NT2/D1 (cell line): Measurements from ENCODE around the gene CARD19.

Experiments used
- DNase-seq: peaks from one replicate; pipeline ENCODE4 v3.0.0-alpha.2; 2011; ENCODE audit warnings: low read depth, low spot score
- H3K27me3 ChIP-seq: 2 replicates; pipeline ENCODE4 v1.6.0; 2011; ENCODE audit warnings: mild to moderate bottlenecking; ENCODE audit not compliant: insufficient read length, insufficient read depth
- H3K36me3 ChIP-seq: 2 replicates; pipeline ENCODE4 v1.6.1; 2011; ENCODE audit warnings: mild to moderate bottlenecking, low read length, mixed read lengths; ENCODE audit not compliant: insufficient read depth, insufficient read length
- H3K4me1 ChIP-seq: 2 replicates; pipeline ENCODE4 v1.5.1; 2011; ENCODE audit not compliant: insufficient read depth, insufficient read length
- H3K4me3 ChIP-seq: 2 replicates; pipeline ENCODE4 v1.5.1; 2011; ENCODE audit warnings: low read depth; ENCODE audit not compliant: insufficient read length
- H3K9ac ChIP-seq: 2 replicates; pipeline ENCODE4 v1.6.0; 2011; ENCODE audit warnings: low read depth; ENCODE audit not compliant: insufficient read length
- H3K9me3 ChIP-seq: 2 replicates; pipeline ENCODE4 v1.5.1; 2011; ENCODE audit warnings: mild to moderate bottlenecking, low read length; ENCODE audit not compliant: insufficient read depth
- SUZ12 ChIP-seq: IDR thresholded peaks from 2 replicates; pipeline ENCODE4 v1.6.1; 2011; ENCODE audit not compliant: insufficient read length, insufficient read depth; ENCODE audit errors: extremely low read depth
- YY1 ChIP-seq: IDR thresholded peaks from 2 replicates; pipeline ENCODE4 v1.6.1; 2011; ENCODE audit not compliant: insufficient read length, insufficient read depth
- ZNF274 ChIP-seq: IDR thresholded peaks from 2 replicates; pipeline ENCODE4 v1.6.1; 2011; ENCODE audit warnings: mild to moderate bottlenecking, low read depth, low read length

Gene CARD19

DNA sequence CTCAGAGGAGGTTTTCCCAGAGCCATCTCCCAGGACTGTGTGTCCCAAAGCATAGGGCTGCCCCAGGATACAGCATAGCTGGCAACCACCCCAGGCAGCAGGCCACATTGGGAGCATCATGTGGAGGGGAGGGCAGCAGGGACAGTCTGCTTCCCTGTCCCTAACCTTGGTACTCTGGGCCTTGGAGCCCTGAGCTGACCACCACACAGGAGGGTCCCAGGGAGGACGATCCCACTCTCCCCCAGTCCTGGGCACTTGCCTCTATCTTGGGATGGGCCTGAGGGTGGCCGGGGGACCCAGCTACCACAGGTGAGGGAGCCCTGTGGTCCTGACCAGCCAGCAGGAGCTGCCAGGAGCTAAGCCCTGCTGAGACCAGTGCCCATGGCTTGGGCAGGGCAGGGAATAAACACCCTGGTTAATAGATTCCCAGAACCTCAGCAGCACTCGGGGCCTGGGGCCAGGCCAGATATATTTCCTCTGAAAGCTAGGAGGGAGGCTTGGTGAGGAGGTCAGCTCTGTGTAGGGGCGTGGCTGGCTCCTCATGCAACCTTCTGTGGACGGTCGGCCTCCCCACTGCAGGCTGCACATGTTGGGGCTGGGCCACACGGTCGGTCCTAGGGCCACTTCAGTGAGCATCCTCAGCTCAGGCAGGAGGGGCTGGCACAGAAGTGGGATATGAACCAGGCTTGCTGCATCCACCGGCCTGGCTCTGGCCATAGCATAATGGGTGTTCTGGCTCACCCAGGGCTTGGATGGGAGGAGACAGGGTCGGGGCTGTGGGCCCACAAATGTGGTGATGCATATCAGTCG lies 33.9 kb downstream of the CARD19 start:
- peaks cover 6% of the 10 kb centered on the region for H3K27me3 ChIP-seq
- no peak overlapping the region for H3K4me3 ChIP-seq
- peaks cover 27% of the 10 kb centered on the region for H3K4me1 ChIP-seq
- no peaks in the 10 kb centered on the region for H3K9me3 ChIP-seq
- TF ChIP-seq SUZ12 (no peak), ZNF274 (no peak), YY1 (no peak)
- DNase-seq = no peak
- H3K9ac ChIP-seq = no peak overlapping the region
- H3K36me3 ChIP-seq = peaks cover 27% of the 10 kb centered on the region

DNA sequence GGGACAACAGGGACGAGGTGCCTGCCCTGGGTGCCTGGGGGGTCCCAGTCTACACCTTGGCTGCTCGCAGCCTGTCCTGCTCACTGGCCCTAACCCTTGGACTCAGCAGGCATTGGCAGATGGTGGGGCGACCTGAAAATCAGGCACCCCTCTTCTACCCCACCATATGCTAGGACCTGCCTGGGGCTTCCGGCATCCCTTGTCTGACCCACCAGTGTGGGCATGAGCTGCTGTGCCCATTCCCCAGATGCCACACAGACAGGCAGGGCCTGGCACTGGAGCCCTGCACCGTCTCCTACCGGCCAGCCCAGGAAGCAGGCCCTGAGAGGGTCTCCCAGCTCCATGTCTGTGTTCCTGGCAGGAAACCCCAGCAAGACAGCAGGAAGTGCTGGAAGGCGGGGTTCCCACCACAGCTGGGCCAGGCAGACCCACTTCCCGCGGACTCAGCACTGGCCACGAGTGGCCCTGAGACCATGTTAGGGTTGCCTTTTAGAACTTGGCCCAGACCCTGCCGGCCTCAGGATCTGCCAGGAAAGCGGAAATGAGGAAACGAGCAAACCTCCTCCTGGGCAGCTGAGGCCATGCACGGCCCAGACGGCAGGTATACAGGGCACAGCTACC lies 35.0 kb downstream of the CARD19 start:
- DNase-seq = no peak
- H3K4me1 ChIP-seq = peaks cover 34% of the 10 kb centered on the region

DNA sequence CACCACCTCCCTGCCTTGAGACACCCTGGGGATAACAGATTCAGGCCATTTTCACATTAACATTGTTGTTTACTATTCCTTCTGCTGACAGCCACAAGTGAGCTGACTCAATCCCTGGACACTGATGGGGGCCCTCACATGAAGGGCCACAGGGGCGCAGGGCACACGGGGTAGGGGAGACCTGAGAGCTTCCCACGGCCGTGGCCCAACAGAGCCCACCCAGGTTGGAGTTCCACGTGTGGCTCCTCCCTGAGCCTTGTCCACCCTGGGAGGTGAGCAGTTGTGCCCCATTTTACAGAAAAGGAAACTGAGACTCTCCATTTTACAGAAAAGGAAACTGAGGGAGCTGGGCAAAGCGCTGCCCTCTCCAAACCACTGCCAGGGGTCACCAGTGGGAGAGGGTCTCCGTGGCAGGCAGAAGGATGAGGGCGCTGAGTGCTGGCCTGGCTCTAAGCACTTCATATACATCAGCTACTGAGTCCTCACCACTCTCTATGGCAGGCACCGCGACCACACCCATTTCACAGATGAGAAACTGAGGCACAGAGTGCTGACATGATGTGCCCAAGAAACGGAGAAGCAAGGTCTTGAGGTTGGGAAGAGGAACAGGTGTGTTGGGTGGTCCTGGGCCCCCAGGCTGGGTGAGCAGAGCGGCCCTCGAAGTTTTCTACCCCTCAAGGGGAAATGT lies 35.7 kb downstream of the CARD19 start:
- Histone ChIP-seq H3K4me3 (no peak overlapping the region), H3K27me3 (peaks cover 15% of the 10 kb centered on the region), H3K9me3 (no peaks in the 10 kb centered on the region), H3K4me1 (peaks cover 35% of the 10 kb centered on the region), H3K9ac (no peak overlapping the region), H3K36me3 (peaks cover 18% of the 10 kb centered on the region)
- no peak for DNase-seq
- no peak for TF ChIP-seq YY1

More for the DNA sequence above, 35.0 kb downstream of the CARD19 start:
- Histone ChIP-seq H3K4me3 (no peak overlapping the region), H3K9me3 (no peaks in the 10 kb centered on the region), H3K36me3 (peaks cover 18% of the 10 kb centered on the region), H3K9ac (peak overlapping the region; percentile 6), H3K27me3 (peaks cover 14% of the 10 kb centered on the region)
- no peak for TF ChIP-seq ZNF274
- no peak for TF ChIP-seq YY1
- TF ChIP-seq SUZ12 = no peak

DNA sequence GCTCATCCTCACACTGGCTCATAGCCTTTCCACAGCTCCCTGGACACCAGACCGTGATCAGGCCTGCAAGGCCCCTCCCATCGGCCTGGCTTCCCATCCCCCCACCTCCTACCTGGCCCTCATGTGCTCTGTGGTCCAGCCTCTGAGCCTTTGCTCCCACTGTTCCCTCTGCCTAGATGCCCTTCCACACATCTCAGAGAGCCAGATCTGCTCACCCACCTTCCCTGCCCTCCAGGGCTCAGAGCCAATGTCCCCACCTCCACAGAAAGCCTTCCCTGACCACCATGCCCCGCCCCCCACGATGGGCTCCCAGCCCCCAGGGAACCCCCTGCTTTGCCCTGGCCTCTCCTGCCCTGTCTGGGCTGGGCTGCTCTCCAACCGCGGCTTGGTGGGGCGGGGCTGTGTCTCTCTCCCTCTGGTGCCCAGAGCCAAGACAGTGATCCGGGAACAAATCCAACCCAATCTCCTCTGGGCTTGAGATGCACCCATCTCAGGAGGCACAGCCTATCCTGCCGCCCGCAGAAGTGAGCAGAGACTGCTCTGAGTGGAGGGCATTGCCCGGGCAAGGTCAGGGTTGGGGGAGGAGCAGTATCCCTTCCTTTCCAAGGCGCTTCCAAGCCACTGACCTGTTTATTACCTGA lies 36.4 kb downstream of the CARD19 start:
- peaks cover 18% of the 10 kb centered on the region for H3K36me3 ChIP-seq
- TF ChIP-seq ZNF274 (no peak), YY1 (no peak), SUZ12 (no peak)
- H3K27me3 ChIP-seq = peaks cover 15% of the 10 kb centered on the region
- peak overlapping the region; percentile 85 for H3K9ac ChIP-seq
- H3K4me1 ChIP-seq = peaks cover 30% of the 10 kb centered on the region
- H3K4me3 ChIP-seq = peak overlapping the region; percentile 69
- no peaks in the 10 kb centered on the region for H3K9me3 ChIP-seq
- DNase-seq = no peak

DNA sequence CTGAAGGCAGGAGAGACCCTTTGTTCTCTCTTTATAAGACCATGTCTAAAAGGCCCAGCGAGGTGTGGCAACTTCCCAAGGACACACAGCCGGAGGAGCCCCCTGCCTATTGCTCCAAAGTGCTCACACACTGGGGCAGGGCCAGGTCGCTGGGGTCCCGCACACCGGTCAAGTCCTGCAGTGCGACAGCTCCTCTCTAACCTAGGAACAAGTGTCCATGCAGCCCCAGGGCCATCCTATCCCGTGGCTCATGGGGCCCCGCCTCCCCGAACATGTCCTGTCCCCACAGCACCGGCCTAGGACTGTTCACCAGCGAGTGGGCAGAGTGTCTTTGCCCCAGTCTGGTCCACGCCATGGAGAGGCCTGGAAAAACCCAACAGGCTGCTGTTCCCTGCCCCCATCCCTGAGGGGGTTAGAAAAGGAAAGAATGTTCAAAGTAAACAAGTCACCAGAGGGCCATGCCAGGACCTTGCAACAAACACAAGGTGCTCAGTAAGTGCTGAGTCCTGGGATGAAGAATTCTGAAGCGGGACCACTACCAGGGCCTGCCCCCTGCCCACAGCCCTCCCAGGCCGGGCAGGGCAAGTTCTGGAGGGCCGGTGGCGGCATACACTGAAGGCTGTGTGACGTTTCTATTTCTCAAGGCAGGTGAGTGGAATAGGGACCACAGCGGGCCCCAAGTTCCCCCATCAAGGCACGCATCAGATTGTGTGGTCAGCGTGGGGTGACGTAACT lies 37.1 kb downstream of the CARD19 start:
- H3K9ac ChIP-seq = peak overlapping the region; percentile 85
- DNase-seq = no peak
- peaks cover 18% of the 10 kb centered on the region for H3K36me3 ChIP-seq
- TF ChIP-seq SUZ12 (no peak), ZNF274 (no peak), YY1 (no peak)
- H3K4me3 ChIP-seq = peak overlapping the region; percentile 69
- peaks cover 30% of the 10 kb centered on the region for H3K4me1 ChIP-seq
- H3K27me3 ChIP-seq = peaks cover 15% of the 10 kb centered on the region
- H3K9me3 ChIP-seq = no peaks in the 10 kb centered on the region

DNA sequence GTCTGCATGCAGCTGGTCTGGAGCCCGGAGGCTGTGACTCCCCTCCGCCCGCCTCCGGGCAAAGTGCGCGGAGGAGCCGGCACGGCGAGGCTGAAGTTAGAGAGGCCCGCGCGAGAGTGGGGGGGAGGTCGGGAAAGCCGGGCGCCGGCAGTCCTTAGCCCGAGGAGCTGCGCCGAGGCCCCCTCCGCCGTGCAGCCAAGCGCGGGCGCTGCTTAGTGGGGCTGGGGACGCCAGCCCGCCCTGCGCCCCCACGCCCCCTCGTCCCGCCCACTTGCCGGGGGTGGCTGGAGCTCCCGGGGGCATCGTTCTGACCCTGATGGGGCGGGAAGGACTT lies 37.6 kb downstream of the CARD19 start:
- Histone ChIP-seq H3K27me3 (peaks cover 15% of the 10 kb centered on the region), H3K9me3 (no peaks in the 10 kb centered on the region), H3K4me3 (peak overlapping the region; percentile 69), H3K9ac (peak overlapping the region; percentile 85), H3K36me3 (peaks cover 18% of the 10 kb centered on the region), H3K4me1 (peaks cover 30% of the 10 kb centered on the region)
- TF ChIP-seq ZNF274 = no peak
- no peak for TF ChIP-seq YY1
- TF ChIP-seq SUZ12 = no peak
- DNase-seq = no peak
